HepG2 (cell line): Measurements from ENCODE around the gene RPRML. TPM values are rescaled to one million over a fixed set of nuclear protein-coding genes. Genes with fewer than 3 reads are reported as not detected.

Experiments
- ATAC-seq: fragments of 200-7000 bp; cut with Tn5 transposase; 3 replicates; pipeline ENCODE4 v1.9.1; 2020; ENCODE audit warnings: mild to moderate bottlenecking, moderate library complexity
- BruUV-seq: library from RNA; stranded (reverse); fragments of 400-500 nt; replicated peaks from 2 replicates; lab custom pipeline; 2021; lab: Mats Ljungman, UMichigan
- CTCF ChIA-PET: fragments of 300-600 bp; formaldehyde crosslinking; extraction: SDS; loops from one replicate; lab custom pipeline; 2021; ENCODE audit warnings: low total read pairs, inconsistent platforms, low intra/inter-chr PET ratio; lab: Yijun Ruan, JAX
- POLR2A ChIA-PET: fragments of 350-600 bp; sonication (Branson Sonifier 250); formaldehyde crosslinking; loops from one replicate; lab custom pipeline; 2020; ENCODE audit warnings: antibody characterized with exemption, inconsistent platforms; lab: Yijun Ruan, JAX
- DNase-seq: peaks from one replicate; pipeline ENCODE4 v3.0.0-alpha.2; 2015; ENCODE audit warnings: low spot score
- FAIRE-seq: peaks from 3 replicates; lab custom pipeline; 2011; peaks lifted over from hg19 to GRCh38; lab: Jason Lieb, UNC
- H2AFZ ChIP-seq: one replicate; pipeline ENCODE4 v1.6.1; 2011; ENCODE audit warnings: low read length, inconsistent platforms
- H3K27ac ChIP-seq: fragments of 300-600 bp; 3 replicates; pipeline ENCODE4 v1.8.0; 2011; ENCODE audit warnings: mixed run types, mild to moderate bottlenecking, mixed read lengths, low read length, inconsistent platforms; ENCODE audit not compliant: insufficient read depth; ENCODE audit errors: extremely low read length
- H3K27me3 ChIP-seq, 2 experiments: fragments of 200-600 bp in 1 of 2; 2 replicates in 1 of 2; 3 replicates in 1 of 2; pipeline versions ENCODE4 v1.6.0 to v1.8.0; 2011; ENCODE audit warnings: low read length in 2 of 2, mild to moderate bottlenecking in 2 of 2, moderate library complexity in 2 of 2, inconsistent platforms in 1 of 2; ENCODE audit not compliant: insufficient read depth in 2 of 2, control insufficient read depth in 1 of 2
- H3K36me3 ChIP-seq, 2 experiments: fragments of 200-600 bp in 1 of 2; replicated peaks in 1 of 2; 2 replicates in 1 of 2; 3 replicates in 1 of 2; pipeline versions ENCODE4 v1.5.1 to v1.8.0; 2011; ENCODE audit warnings: low read length in 2 of 2, inconsistent platforms in 1 of 2; ENCODE audit not compliant: insufficient read depth in 2 of 2, control insufficient read depth in 1 of 2
- H3K4me1 ChIP-seq: 2 replicates; pipeline ENCODE4 v1.5.1; 2012; ENCODE audit warnings: low read length, inconsistent platforms; ENCODE audit not compliant: insufficient read depth
- H3K4me2 ChIP-seq: 2 replicates; pipeline ENCODE4 v1.6.0; 2011; ENCODE audit warnings: low read depth, low read length, inconsistent platforms
- H3K4me3 ChIP-seq, 3 experiments: fragments of 200-600 bp in 1 of 3; sonication (generic), shearing (Covaris generic) in 1 of 3; replicated peaks in 1 of 3; 2 replicates each; pipeline ENCODE4 v1.5.1; 2011 to 2016; ENCODE audit warnings: low read length in 3 of 3, inconsistent platforms in 2 of 3, low read depth in 2 of 3, mild to moderate bottlenecking in 2 of 3, control low read depth in 1 of 3, mixed read lengths in 1 of 3; ENCODE audit not compliant: insufficient read depth in 1 of 3
- H3K79me2 ChIP-seq: one replicate; pipeline ENCODE4 v1.6.1; 2011; ENCODE audit warnings: low read length, inconsistent platforms; ENCODE audit not compliant: insufficient read depth
- H3K9ac ChIP-seq: 2 replicates; pipeline ENCODE4 v1.6.0; 2011; ENCODE audit warnings: mild to moderate bottlenecking, low read depth, low read length, inconsistent platforms; ENCODE audit not compliant: insufficient read depth
- H3K9me3 ChIP-seq: 2 replicates; pipeline ENCODE4 v1.5.1; 2012; ENCODE audit warnings: mild to moderate bottlenecking, low read length
- H4K20me1 ChIP-seq: 2 replicates; pipeline ENCODE4 v1.6.0; 2011; ENCODE audit warnings: inconsistent platforms, mild to moderate bottlenecking, low read length, moderate library complexity; ENCODE audit not compliant: insufficient read depth
- E2F5 ChIP-seq: sonication (generic); formaldehyde crosslinking; conservative IDR thresholded peaks from 2 replicates; pipeline ENCODE4 v1.4.0; 2020; ENCODE audit warnings: missing genetic modification reagents
- FOXK1 ChIP-seq: sonication (generic); formaldehyde crosslinking; IDR thresholded peaks from 2 replicates; pipeline ENCODE4 v1.4.0; 2020; ENCODE audit warnings: low read depth, missing genetic modification reagents, borderline replicate concordance
- GATAD2A ChIP-seq: IDR thresholded peaks from 2 replicates; pipeline ENCODE4 v1.6.1; 2016
- HDAC6 ChIP-seq: fragments of 200-600 bp; sonication (generic); IDR thresholded peaks from 2 replicates; pipeline ENCODE4 v1.7.0; 2017; ENCODE audit warnings: mild to moderate bottlenecking, antibody characterized with exemption, low read length, low read depth
- HNF4A ChIP-seq: sonication (generic); formaldehyde crosslinking; IDR thresholded peaks from 2 replicates; pipeline ENCODE4 v1.4.0; 2020; ENCODE audit warnings: missing genetic modification reagents
- ISX ChIP-seq: sonication (generic); formaldehyde crosslinking; conservative IDR thresholded peaks from 2 replicates; pipeline ENCODE4 v1.5.0; 2020; ENCODE audit warnings: missing genetic modification reagents
- MLX ChIP-seq: IDR thresholded peaks from 2 replicates; pipeline ENCODE4 v1.6.1; 2016
- NR2F2 ChIP-seq: IDR thresholded peaks from 2 replicates; pipeline ENCODE4 v1.6.1; 2012; ENCODE audit warnings: low read depth, inconsistent platforms, borderline replicate concordance
- PLSCR1 ChIP-seq: sonication (generic); formaldehyde crosslinking; IDR thresholded peaks from 2 replicates; pipeline ENCODE4 v1.5.0; 2020; ENCODE audit warnings: missing genetic modification reagents, mild to moderate bottlenecking, borderline replicate concordance
- RBFOX2 ChIP-seq: fragments of 200-400 bp; formaldehyde crosslinking; IDR thresholded peaks from 2 replicates; pipeline ENCODE4 v1.6.1; 2017; ENCODE audit warnings: low read depth, mild to moderate bottlenecking, low read length
- SATB2 ChIP-seq: sonication (generic); formaldehyde crosslinking; IDR thresholded peaks from 2 replicates; pipeline ENCODE4 v1.5.0; 2020; ENCODE audit warnings: missing genetic modification reagents
- SNRNP70 ChIP-seq: fragments of 200-400 bp; formaldehyde crosslinking; IDR thresholded peaks from 2 replicates; pipeline ENCODE4 v1.6.1; 2017; ENCODE audit warnings: mild to moderate bottlenecking, low read depth, low read length, moderate library complexity
- TCF12 ChIP-seq, 2 experiments: fragments of 450-650 bp in 1 of 2; sonication (generic) in 1 of 2; formaldehyde crosslinking in 1 of 2; IDR thresholded peaks; 2 replicates each; pipeline versions ENCODE4 v1.6.1 to v1.8.0; 2017 to 2022; ENCODE audit warnings: antibody characterized with exemption in 1 of 2, mild to moderate bottlenecking in 1 of 2, missing genetic modification reagents in 1 of 2, moderate library complexity in 1 of 2
- UBTF ChIP-seq: sonication (generic); formaldehyde crosslinking; IDR thresholded peaks from 2 replicates; pipeline ENCODE4 v1.4.0; 2020; ENCODE audit warnings: mild to moderate bottlenecking, missing genetic modification reagents
- ZBTB20 ChIP-seq: sonication (generic); formaldehyde crosslinking; IDR thresholded peaks from 2 replicates; pipeline ENCODE4 v1.8.1; 2023; ENCODE audit warnings: missing genetic modification reagents, low read depth, mild to moderate bottlenecking, borderline replicate concordance
- ZNF24 ChIP-seq: fragments of 450-650 bp; IDR thresholded peaks from 2 replicates; pipeline ENCODE4 v1.6.1; 2017; ENCODE audit warnings: antibody characterized with exemption, mild to moderate bottlenecking
- ZNF431 ChIP-seq: sonication (generic); formaldehyde crosslinking; IDR thresholded peaks from 2 replicates; pipeline ENCODE4 v1.9.0; 2022; ENCODE audit warnings: missing genetic modification reagents, low read depth, mild to moderate bottlenecking, borderline replicate concordance
- ZNF660 ChIP-seq: sonication (generic); formaldehyde crosslinking; IDR thresholded peaks from 2 replicates; pipeline ENCODE4 v1.5.1; 2020; ENCODE audit warnings: mild to moderate bottlenecking, low read depth, missing genetic modification reagents, borderline replicate concordance
- ZNF670 ChIP-seq: sonication (generic); formaldehyde crosslinking; IDR thresholded peaks from 2 replicates; pipeline ENCODE4 v1.8.0; 2022; ENCODE audit warnings: mild to moderate bottlenecking, missing genetic modification reagents, borderline replicate concordance
- whole genome bisulfite sequencing: methylation state at CpG from one replicate; pipeline ENCODE4 v1.1.6; 2017; ENCODE audit warnings: low lambda C conversion rate; 5-methylcytosine and 5-hydroxymethylcytosine counted together
- in situ Hi-C: cut with HindIII; loops from 2 replicates; pipeline ENCODE4 v1.10.0; 2017; ENCODE audit warnings: low pct_unique_long_range_greater_than_20kb; ENCODE audit not compliant: extremely low pct_ligation_motif_present
- intact Hi-C: fragments of 100-400 bp; cut with micrococcal nuclease; formaldehyde crosslinking; loops from one replicate; pipeline ENCODE4 v1.10.0; 2022; ENCODE audit not compliant: unreplicated experiment
- polyA plus RNA-seq, 8 experiments: library from polyadenylated mRNA; depleted of rRNA in 3 of 8; stranded (reverse) in 7 of 8; unstranded in 1 of 8; fragments of >200 nt; fragmentation: Illumina TruSeq in 4 of 8; extraction: Trizol in 4 of 8; gene quantifications; 2 replicates each; pipeline versions ENCODE4 v1.2.1 to v1.2.3, GENCODE V29; 2011 to 2016; ENCODE audit warnings: low read depth in 4 of 8, missing spikeins in 1 of 8, mixed read lengths in 1 of 8; ENCODE audit not compliant: insufficient read depth in 1 of 8
- total RNA-seq, 5 experiments: library from RNA; depleted of rRNA; stranded (reverse); fragments of >200 nt; fragmentation: Illumina TruSeq; extraction: Trizol; gene quantifications; 2 replicates each; pipeline ENCODE4 v1.2.3, GENCODE V29; 2016; ENCODE audit warnings: low read depth in 1 of 5

The RPRML gene
- total and polyA plus RNA-seq, 2 of the 13 experiments (the other 11 are each of a cell fraction or from before 2014, with no cell fraction given) = not detected

- DNase-seq (peak; percentile 29), FAIRE-seq (peak; percentile 34), ATAC-seq (peak; percentile 53)
- H4K20me1 ChIP-seq = no peaks in the 10 kb centered on the region
- intact Hi-C loops (no loop called here), in situ Hi-C loops (no loop called here)
- WGBS = 34% methylated on average over 6 of the region's 6 CpGs
- H3K36me3 ChIP-seq = no peaks in the 10 kb centered on the region; a peak in 1 of 5 replicates
- no peaks in the 10 kb centered on the region for H3K27me3 ChIP-seq
- no peak overlapping the region for H3K4me3 ChIP-seq
- H3K27ac ChIP-seq = peak overlapping the region; percentile 1
- H3K9me3 ChIP-seq = no peaks in the 10 kb centered on the region
- peaks cover 39% of the 10 kb centered on the region for H3K4me1 ChIP-seq
- peak overlapping the region; percentile 37 for H3K4me2 ChIP-seq
- no peaks in the 10 kb centered on the region for H3K79me2 ChIP-seq
- no TSS peak for BruUV-seq
- CTCF ChIA-PET = no interaction called here
- POLR2A ChIA-PET = no interaction called here
- no peak overlapping the region for H3K9ac ChIP-seq
- H2AFZ ChIP-seq = no peak overlapping the region
- TF ChIP-seq MLX (CRISPR knock-in tag) = no peak
- peak; percentile 78 for TF ChIP-seq GATAD2A (CRISPR knock-in tag)
- no peak for TF ChIP-seq ISX (CRISPR knock-in tag)
- TF ChIP-seq FOXK1 = peak; percentile 43; the same call in 1 of the 2 replicates
- TF ChIP-seq SATB2 (CRISPR knock-in tag) = no peak
- TF ChIP-seq ZNF660 = no peak
- TF ChIP-seq HNF4A (CRISPR knock-in tag) = peak; percentile 43; the same call in 1 of the 2 replicates
- TF ChIP-seq ZNF24 = no peak
- TF ChIP-seq ZNF670 = no peak
- no peak for TF ChIP-seq UBTF (CRISPR knock-in tag)
- no peak for TF ChIP-seq RBFOX2
- TF ChIP-seq SNRNP70 = no peak
- no peak for TF ChIP-seq PLSCR1 (CRISPR knock-in tag)
- no peak for TF ChIP-seq TCF12 (IDR thresholded peaks at IDR 0.05)
- TF ChIP-seq TCF12 (CRISPR knock-in tag; IDR thresholded peaks at IDR 0.05) = no peak
- TF ChIP-seq ZNF431 (CRISPR knock-in tag) = no peak
- TF ChIP-seq ZBTB20 (CRISPR knock-in tag) = no peak
- no peak for TF ChIP-seq E2F5 (CRISPR knock-in tag)
- no peak for TF ChIP-seq HDAC6
- TF ChIP-seq NR2F2 = no peak
Measured at GRCh38 chr17:46982577-46982976, 3.5 kb upstream of the RPRML start.
